ENCODE results near the gene NRG2. TPM values are rescaled to one million over a fixed set of nuclear protein-coding genes. Genes with fewer than 3 reads are reported as not detected.

Gene NRG2
- total and polyA plus RNA-seq, 2 of the 8 experiments (the other 6 are each of a cell fraction or from before 2014, with no cell fraction given), result 0.27 to 0.54 TPM

DNA sequence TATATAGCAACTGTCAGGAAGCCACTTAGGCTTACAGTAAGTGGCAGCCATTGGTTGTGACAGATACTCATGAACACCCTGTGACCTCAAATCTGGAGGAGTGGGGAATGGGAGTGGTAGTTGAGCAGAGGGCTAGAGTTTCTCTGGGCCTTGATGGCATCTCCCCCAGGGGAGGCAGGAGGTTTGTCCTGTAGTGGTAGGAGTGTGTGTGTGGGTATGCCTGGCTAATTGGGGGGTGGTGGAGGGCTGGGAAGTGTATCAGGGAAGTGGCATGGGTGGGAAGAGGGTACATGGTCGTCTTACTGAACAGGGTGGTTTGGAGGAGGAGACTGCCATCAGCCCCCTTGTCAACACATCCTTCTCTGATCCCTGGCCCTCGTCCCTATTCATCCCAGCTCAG lies 176.0 kb downstream of the NRG2 start:
- Histone ChIP-seq H2BK12ac (ENCODE audit: low read depth, low read length) (no peak overlapping the region), H3K18ac (ENCODE audit: extremely low read depth, low read length) (no peak overlapping the region), H3K79me1 (ENCODE audit: low read depth, low read length) (no peaks in the 10 kb centered on the region), H3K4me2 (ENCODE audit: insufficient read depth in 1 of 2, low read depth in 2 of 2, low read length in 2 of 2) (no peak overlapping the region), H3K4ac (replicated peaks; ENCODE audit: insufficient read length, low read depth, low read length) (no peak overlapping the region), H2AFZ (ENCODE audit: low read length) (no peak overlapping the region), H3K4me1 (replicated peaks in 1 of 4; ENCODE audit: control insufficient read depth in 3 of 4, insufficient read depth in 4 of 4, low read length in 3 of 4) (no peaks in the 10 kb centered on the region), H4K91ac (replicated peaks; ENCODE audit: insufficient read length, low read length) (no peak overlapping the region), H3K23ac (ENCODE audit: insufficient read length) (no peak overlapping the region), H2AK5ac (ENCODE audit: low read depth, low read length) (no peak overlapping the region), H3K27me3 (replicated peaks in 1 of 4; ENCODE audit: control insufficient read depth in 3 of 4, extremely low read depth in 1 of 4, insufficient read depth in 3 of 4, low read length in 3 of 4) (no peaks in the 10 kb centered on the region; a peak in 1 of 7 replicates), H2BK5ac (ENCODE audit: low read depth, low read length) (no peak overlapping the region), H3K56ac (replicated peaks; ENCODE audit: insufficient read length, low read depth, low read length) (no peak overlapping the region), H3K23me2 (ENCODE audit: low read depth, low read length) (no peaks in the 10 kb centered on the region; the same call in 1 of the 2 replicates), H3K9ac (replicated peaks in 1 of 4; ENCODE audit: extremely low read depth in 1 of 4, low read depth in 3 of 4, low read length in 3 of 4) (no peak overlapping the region), H3K14ac (ENCODE audit: insufficient read length) (no peak overlapping the region), H2BK15ac (ENCODE audit: low read length) (no peak overlapping the region), H3K79me2 (ENCODE audit: control insufficient read depth in 1 of 2, insufficient read depth in 2 of 2, low read length in 2 of 2) (no peaks in the 10 kb centered on the region), H2BK120ac (replicated peaks; ENCODE audit: low read depth, low read length) (no peak overlapping the region), H3K27ac (ENCODE audit: low read depth, low read length) (no peak overlapping the region), H3K36me3 (ENCODE audit: control insufficient read depth in 2 of 4, insufficient read depth in 4 of 4, low read length in 3 of 4) (no peaks in the 10 kb centered on the region), H4K20me1 (replicated peaks in 1 of 2; ENCODE audit: control insufficient read depth in 1 of 2, insufficient read depth in 2 of 2, low read length in 2 of 2) (no peaks in the 10 kb centered on the region), H3K9me3 (ENCODE audit: insufficient read depth in 2 of 2, low read depth in 1 of 2, low read length in 1 of 2) (no peaks in the 10 kb centered on the region), H4K5ac (ENCODE audit: insufficient read length, low read depth, low read length) (no peak overlapping the region), H4K8ac (ENCODE audit: extremely low read depth, insufficient read depth, low read length) (no peak overlapping the region), H2BK20ac (ENCODE audit: low read length) (no peak overlapping the region), H3K4me3 (ENCODE audit: extremely low read depth in 1 of 4, insufficient read depth in 2 of 4, low read depth in 3 of 4, low read length in 4 of 4) (no peak overlapping the region)
- 84% methylated on average over 2 of the region's 2 CpGs; no CpG with 5 or more reads in 1 of the 2 experiments for WGBS, 2 experiments (ENCODE audit: extremely low coverage in 1 of 2, insufficient coverage in 1 of 2, insufficient read length in 1 of 2, insufficient replicate concordance in 2 of 2, low coverage in 1 of 2, low lambda C conversion rate in 2 of 2, missing lambda C conversion rate in 1 of 2)
- ChIA-PET CTCF (ENCODE audit: partially characterized antibody) (interaction anchor here (0.9 to 6.4 kb wide), 10 partner anchors 13 to 101 kb away, joined by 3 to 57 read pairs (median 4); no protein-coding TSS in a partner anchor), POLR2A (ENCODE audit: partially characterized antibody) (no interaction called here)
- DNase-seq (ENCODE audit: low read depth in 1 of 2, low spot score in 2 of 2) (no peak), FAIRE-seq (no peak)

All from H1 (cell line).